ENCODE measurements around the gene SSBP3.

The SSBP3 gene

GRCh38 chr1:54413295-54413694 is 7.1 kb upstream of the SSBP3 start:
- intact Hi-C loops (cut with DNase I): no loop called here
- DNase-seq: peak in 6 of 10 donors; percentile 33 to 88 (median 44)

- DNase-seq: peak in 3 of 10 donors; percentile 36 to 61 (median 56)
- intact Hi-C loops (cut with DNase I): no loop called here
Measured at GRCh38 chr1:54410359-54410758, 4.2 kb upstream of the SSBP3 start.

- intact Hi-C loops (cut with DNase I): loop anchor here (5.0 to 10.0 kb wide), 2 partner anchors 137 to 355 kb away; partner anchors contain the start of genes TCEANC2 and TMEM59
- DNase-seq: peak in 1 of 10 donors; percentile 20
Measured at GRCh38 chr1:54409156-54410142, 3.3 kb upstream of the SSBP3 start.

GRCh38 chr1:54408147-54409066 is 2.2 kb upstream of the SSBP3 start:
- intact Hi-C loops (cut with DNase I): loop anchor here (5.0 to 10.0 kb wide), 2 partner anchors 136 to 354 kb away; partner anchors contain the start of genes TCEANC2 and TMEM59
- peak in 1 of 10 donors; percentile 4 for DNase-seq

- intact Hi-C loops (cut with DNase I): loop anchor here (1.0 to 10.0 kb wide), 3 partner anchors 81 to 353 kb away; partner anchors contain the start of genes TCEANC2 and TMEM59
- DNase-seq: peak in 6 of 10 donors; percentile 36 to 69 (median 52)
Measured at GRCh38 chr1:54407404-54408146, 1.4 kb upstream of the SSBP3 start.

- DNase-seq: peak in 2 of 10 donors; percentile 57 to 67
- intact Hi-C loops (cut with DNase I): loop anchor here (1.0 to 10.0 kb wide), 3 partner anchors 81 to 352 kb away; partner anchors contain the start of genes TCEANC2 and TMEM59
Measured at GRCh38 chr1:54407154-54407403, 885 bp upstream of the SSBP3 start.

- intact Hi-C loops (cut with DNase I): loop anchor here (5.0 to 10.0 kb wide), 2 partner anchors 134 to 351 kb away; partner anchors contain the start of genes TCEANC2 and TMEM59
Measured at GRCh38 chr1:54405898-54406293, 298 bp downstream of the SSBP3 start.

GRCh38 chr1:54404939-54405897 is 976 bp downstream of the SSBP3 start:
- peak in 5 of 10 donors; percentile 33 to 83 (median 74) for DNase-seq

More at GRCh38 chr1:54405898-54406293, 298 bp downstream of the SSBP3 start:
- DNase-seq: peak in 2 of 10 donors; percentile 62 to 79

GRCh38 chr1:54404263-54404662 is 1.9 kb downstream of the SSBP3 start:
- intact Hi-C loops (cut with DNase I): loop anchor here (10.0 kb wide), 1 partner anchor 349 kb away; the partner anchor contains the start of genes TCEANC2 and TMEM59
- peak in 2 of 10 donors; percentile 55 to 76 for DNase-seq

More at GRCh38 chr1:54404939-54405897, 976 bp downstream of the SSBP3 start:
- intact Hi-C loops (cut with DNase I): loop anchor here (5.0 to 10.0 kb wide), 2 partner anchors 133 to 350 kb away; partner anchors contain the start of genes TCEANC2 and TMEM59

GRCh38 chr1:54403808-54404261 is 2.4 kb downstream of the SSBP3 start:
- DNase-seq: peak in 2 of 10 donors; percentile 27 to 41
- intact Hi-C loops (cut with DNase I): loop anchor here (10.0 kb wide), 1 partner anchor 349 kb away; the partner anchor contains the start of genes TCEANC2 and TMEM59

- intact Hi-C loops (cut with DNase I): loop anchor here (10.0 kb wide), 1 partner anchor 349 kb away; the partner anchor contains the start of genes TCEANC2 and TMEM59
Measured at GRCh38 chr1:54403405-54403804, 2.8 kb downstream of the SSBP3 start.

GRCh38 chr1:54402896-54403295 is 3.3 kb downstream of the SSBP3 start:
- intact Hi-C loops (cut with DNase I): loop anchor here (10.0 kb wide), 1 partner anchor 348 kb away; the partner anchor contains the start of genes TCEANC2 and TMEM59
- DNase-seq: peak in 2 of 10 donors; percentile 16 to 56

More at GRCh38 chr1:54403405-54403804, 2.8 kb downstream of the SSBP3 start:
- peak in 2 of 10 donors; percentile 22 to 24 for DNase-seq

- DNase-seq: no peak
- intact Hi-C loops (cut with DNase I): loop anchor here (10.0 kb wide), 1 partner anchor 347 kb away; the partner anchor contains the start of genes TCEANC2 and TMEM59
Measured at GRCh38 chr1:54401799-54402198, 4.4 kb downstream of the SSBP3 start.

- intact Hi-C loops (cut with DNase I): loop anchor here (10.0 kb wide), 1 partner anchor 346 kb away; the partner anchor contains the start of genes TCEANC2 and TMEM59
- DNase-seq: no peak
Measured at GRCh38 chr1:54400329-54400728, 5.9 kb downstream of the SSBP3 start.

- intact Hi-C loops (cut with DNase I): loop anchor here (5.0 to 10.0 kb wide), 2 partner anchors 37 to 345 kb away; partner anchors contain the start of genes TCEANC2 and TMEM59
- no peak for DNase-seq
Measured at GRCh38 chr1:54399765-54400164, 6.4 kb downstream of the SSBP3 start.

GRCh38 chr1:54398963-54399528 is 7.1 kb downstream of the SSBP3 start:
- DNase-seq: peak in 2 of 10 donors; percentile 3 to 29
- intact Hi-C loops (cut with DNase I): loop anchor here (5.0 kb wide), 1 partner anchor 37 kb away; no protein-coding TSS in a partner anchor

GRCh38 chr1:54397980-54398379 is 8.2 kb downstream of the SSBP3 start:
- DNase-seq: peak in 1 of 10 donors; percentile 16
- intact Hi-C loops (cut with DNase I): loop anchor here (5.0 kb wide), 1 partner anchor 36 kb away; no protein-coding TSS in a partner anchor

Data from posterior cingulate gyrus (tissue), 11 donors.